K562 (cell line): Measurements from ENCODE around the gene LILRA6. TPM values are rescaled to one million over a fixed set of nuclear protein-coding genes. Genes with fewer than 3 reads are reported as not detected.

Experiments
- ARID2 ChIP-seq: fragments of 450-650 bp; IDR thresholded peaks from 2 replicates; pipeline ENCODE4 v1.6.1; 2017; ENCODE audit warnings: antibody characterized with exemption, mild to moderate bottlenecking
- EP300 ChIP-seq: IDR thresholded peaks from 2 replicates; pipeline ENCODE4 v1.6.1; 2012; ENCODE audit warnings: low read length, improper control_type of control experiment
- HMGN3 ChIP-seq: IDR thresholded peaks from 2 replicates; pipeline ENCODE4 v1.6.1; 2011; ENCODE audit warnings: borderline replicate concordance, low read depth, mild to moderate bottlenecking, mixed read lengths, low read length; ENCODE audit not compliant: insufficient read length; ENCODE audit errors: extremely low read depth
- HNRNPLL ChIP-seq: fragments of 200-400 bp; formaldehyde crosslinking; IDR thresholded peaks from 2 replicates; pipeline ENCODE4 v1.6.1; 2017; ENCODE audit warnings: low read length, low read depth, mild to moderate bottlenecking; ENCODE audit not compliant: poor library complexity, severe bottlenecking
- NCOA2 ChIP-seq, 2 experiments: fragments of 450-650 bp; IDR thresholded peaks; 2 replicates each; pipeline ENCODE4 v1.6.1; 2018; ENCODE audit warnings: mild to moderate bottlenecking in 2 of 2, moderate library complexity in 1 of 2; ENCODE audit not compliant: partially characterized antibody in 2 of 2
- NELFE ChIP-seq: IDR thresholded peaks from 2 replicates; pipeline ENCODE4 v1.6.1; 2011; ENCODE audit warnings: mild to moderate bottlenecking; ENCODE audit not compliant: insufficient read depth, insufficient read length
- NFATC3 ChIP-seq: fragments of 450-650 bp; IDR thresholded peaks from 2 replicates; pipeline ENCODE4 v1.6.1; 2017; ENCODE audit warnings: mild to moderate bottlenecking
- POLR2A ChIP-seq: fragments of 450-650 bp; conservative IDR thresholded peaks from 2 replicates; pipeline ENCODE4 v1.6.1; 2016
- SMARCA4 ChIP-seq: fragments of 450-650 bp; IDR thresholded peaks from 2 replicates; pipeline ENCODE4 v1.6.1; 2016
- TBL1XR1 ChIP-seq, 2 experiments: IDR thresholded peaks; 2 replicates each; pipeline ENCODE4 v1.6.1; 2012; ENCODE audit warnings: improper control_type of control experiment in 2 of 2, low read length in 2 of 2, mild to moderate bottlenecking in 1 of 2
- ZC3H4 ChIP-seq: sonication (generic); formaldehyde crosslinking; IDR thresholded peaks from 2 replicates; pipeline ENCODE4 v1.9.0; 2021; ENCODE audit warnings: missing genetic modification reagents, borderline replicate concordance
- ZNF282 ChIP-seq: sonication (generic); formaldehyde crosslinking; IDR thresholded peaks from 2 replicates; pipeline ENCODE4 v1.8.1; 2023; ENCODE audit warnings: missing genetic modification reagents
- ZNF311 ChIP-seq: fragments of 250-450 bp; sonication (Bioruptor Pico); IDR thresholded peaks from 2 replicates; pipeline ENCODE4 v1.4.0; 2020; ENCODE audit warnings: mild to moderate bottlenecking, moderate library complexity
- polyA plus RNA-seq, 8 experiments: library from polyadenylated mRNA; depleted of rRNA in 4 of 8; stranded (reverse) in 5 of 8; unstranded in 3 of 8; fragments of >200 nt; fragmentation: Nextera tagmentation in 2 of 8; fragmentation: Illumina TruSeq in 1 of 8; extraction: Ambion mirVana in 2 of 8; extraction: Trizol in 1 of 8; gene quantifications; 2 replicates each; pipeline versions ENCODE4 v1.2.1 to v1.2.3, GENCODE V29; 2011 to 2014; ENCODE audit warnings: inconsistent platforms in 1 of 8, missing spikeins in 1 of 8
- total RNA-seq, 7 experiments: library from RNA; depleted of rRNA in 6 of 7; stranded (reverse); fragments of >200 nt in 6 of 7; fragmentation: Illumina TruSeq in 2 of 7; extraction: Trizol in 2 of 7; gene quantifications; 2 replicates each; pipeline versions ENCODE4 v1.2.1 to v1.2.3, GENCODE V29; 2011 to 2021; ENCODE audit warnings: low replicate concordance in 1 of 7
- TF ChIP-seq, protein P1 (sequence below), 2 experiments: fragments of 250-450 bp in 1 of 2; fragments of 450-650 bp in 1 of 2; sonication (Bioruptor Pico) in 1 of 2; IDR thresholded peaks; 2 replicates each; pipeline versions ENCODE4 v1.6.1 to v1.8.0; 2016 to 2021; ENCODE audit warnings: mild to moderate bottlenecking in 2 of 2, moderate library complexity in 2 of 2, missing compliant biosample characterization in 1 of 2, missing genetic modification characterization in 1 of 2

Gene LILRA6
- total and polyA plus RNA-seq, 9 of the 15 experiments (the other 6 are each of a cell fraction or from before 2014, with no cell fraction given) = 0.03 TPM; not detected in 8

DNA sequence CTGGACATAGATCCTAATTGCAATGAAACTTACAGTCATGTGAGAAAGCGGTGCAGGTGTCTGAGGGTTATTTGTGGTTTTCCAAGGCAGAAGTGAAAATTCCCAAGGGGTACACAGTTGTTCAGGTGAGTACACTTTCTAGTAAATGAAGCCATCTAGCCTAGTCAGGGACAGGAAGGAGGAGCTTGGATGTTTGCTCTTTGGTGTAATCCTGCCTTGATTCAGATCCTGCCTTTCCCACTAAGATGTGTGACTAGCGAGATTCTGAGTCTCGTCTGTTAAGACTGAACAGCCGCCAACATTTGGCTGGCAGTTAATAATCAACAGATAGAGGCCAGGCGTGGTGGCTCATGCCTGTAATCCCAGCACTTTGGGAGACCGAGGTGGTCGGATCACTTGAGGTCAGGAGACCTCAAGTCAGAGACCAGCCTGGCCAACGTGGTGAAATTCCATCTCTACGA, 39.4 kb downstream of the LILRA6 start (continued):
- 0 out of 2 replicates have a peak, but pooled peaks have one; percentile 49 for TF ChIP-seq POLR2A
- TF ChIP-seq EP300 = no peak
- no peak for TF ChIP-seq HMGN3
- no peak for TF ChIP-seq NFATC3
- peak in 1 of 2 experiments; percentile 62; a peak in 1 of 4 replicates for TF ChIP-seq TBL1XR1 (IDR thresholded peaks at IDR 0.05; ENCODE audit: low read length in 2 of 2)
- TF ChIP-seq ZNF282 (CRISPR knock-in tag) = no peak
- TF ChIP-seq NCOA2 (IDR thresholded peaks at IDR 0.05; ENCODE audit: partially characterized antibody in 2 of 2) = no peak
- no peak for TF ChIP-seq ZNF311 (CRISPR knock-in tag)
- TF ChIP-seq ZC3H4 = no peak
- no peak for TF ChIP-seq HNRNPLL
- no peak for TF ChIP-seq SMARCA4
- TF ChIP-seq ARID2 = no peak
- TF ChIP-seq NELFE = no peak
- TF ChIP-seq, protein P1, sequence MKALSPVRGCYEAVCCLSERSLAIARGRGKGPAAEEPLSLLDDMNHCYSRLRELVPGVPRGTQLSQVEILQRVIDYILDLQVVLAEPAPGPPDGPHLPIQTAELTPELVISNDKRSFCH (CRISPR knock-in tag; IDR thresholded peaks at IDR 0.05) = no peak
- TF ChIP-seq, protein P1 (tag; IDR thresholded peaks at IDR 0.05) = no peak
- TF ChIP-seq, all 486 proteins: peak for 8
